PFSK-1 (cell line): ENCODE measurements around the gene LYL1.

Experiments
- FOXP2 ChIP-seq: optimal IDR thresholded peaks from 2 replicates; pipeline ENCODE3; 2011; ENCODE audit warnings: borderline replicate concordance, control low read depth, inconsistent platforms; ENCODE audit not compliant: insufficient read depth; ENCODE audit errors: extremely low read length, extremely low read depth
- POLR2AphosphoS5 ChIP-seq: IDR thresholded peaks from 2 replicates; pipeline ENCODE4 v1.6.1; 2012; ENCODE audit warnings: low read depth, mild to moderate bottlenecking, control low read depth, low read length, moderate library complexity
- REST ChIP-seq, 2 experiments: IDR thresholded peaks; 2 replicates each; pipeline versions ENCODE4 v1.6.1 to v1.8.0; 2011 to 2012; ENCODE audit warnings: low read depth in 2 of 2, low read length in 2 of 2, control low read depth in 1 of 2, inconsistent platforms in 1 of 2, mild to moderate bottlenecking in 1 of 2, moderate library complexity in 1 of 2; ENCODE audit not compliant: insufficient read depth in 1 of 2
- SIN3A ChIP-seq: IDR thresholded peaks from 2 replicates; pipeline ENCODE4 v1.6.1; 2012; ENCODE audit warnings: mild to moderate bottlenecking, low read length, moderate library complexity, borderline replicate concordance; ENCODE audit not compliant: insufficient read depth
- TAF1 ChIP-seq: IDR thresholded peaks from 2 replicates; pipeline ENCODE4 v1.6.1; 2012; ENCODE audit warnings: low read length, control low read depth, borderline replicate concordance; ENCODE audit not compliant: insufficient read depth

LYL1 gene

GRCh38 chr19:13137290-13137794 is 34.7 kb upstream of the LYL1 start:
- no peak for TF ChIP-seq FOXP2
- TF ChIP-seq TAF1: no peak
- TF ChIP-seq POLR2AphosphoS5: no peak

GRCh38 chr19:13135068-13136062 is 32.7 kb upstream of the LYL1 start:
- no peak for TF ChIP-seq TAF1
- TF ChIP-seq SIN3A: no peak
- no peak for TF ChIP-seq REST (IDR thresholded peaks at IDR 0.05; ENCODE audit: insufficient read depth in 1 of 2, low read depth in 2 of 2, low read length in 2 of 2)
- no peak for TF ChIP-seq FOXP2
- no peak for TF ChIP-seq POLR2AphosphoS5

GRCh38 chr19:13134626-13135025 is 32.0 kb upstream of the LYL1 start:
- TF ChIP-seq SIN3A (no peak), TAF1 (no peak), POLR2AphosphoS5 (no peak), REST (IDR thresholded peaks at IDR 0.05; ENCODE audit: insufficient read depth in 1 of 2, low read depth in 2 of 2, low read length in 2 of 2) (no peak), FOXP2 (no peak)

GRCh38 chr19:13133241-13133870 is 30.7 kb upstream of the LYL1 start:
- no peak for TF ChIP-seq SIN3A
- no peak for TF ChIP-seq REST (IDR thresholded peaks at IDR 0.05; ENCODE audit: insufficient read depth in 1 of 2, low read depth in 2 of 2, low read length in 2 of 2)
- TF ChIP-seq TAF1: no peak
- no peak for TF ChIP-seq FOXP2
- no peak for TF ChIP-seq POLR2AphosphoS5

GRCh38 chr19:13132471-13133180 is 30.0 kb upstream of the LYL1 start:
- TF ChIP-seq FOXP2 (no peak), REST (IDR thresholded peaks at IDR 0.05; ENCODE audit: insufficient read depth in 1 of 2, low read depth in 2 of 2, low read length in 2 of 2) (no peak), POLR2AphosphoS5 (no peak), TAF1 (no peak), SIN3A (no peak)
